ENCODE data around the gene MRPS25.

DNA sequence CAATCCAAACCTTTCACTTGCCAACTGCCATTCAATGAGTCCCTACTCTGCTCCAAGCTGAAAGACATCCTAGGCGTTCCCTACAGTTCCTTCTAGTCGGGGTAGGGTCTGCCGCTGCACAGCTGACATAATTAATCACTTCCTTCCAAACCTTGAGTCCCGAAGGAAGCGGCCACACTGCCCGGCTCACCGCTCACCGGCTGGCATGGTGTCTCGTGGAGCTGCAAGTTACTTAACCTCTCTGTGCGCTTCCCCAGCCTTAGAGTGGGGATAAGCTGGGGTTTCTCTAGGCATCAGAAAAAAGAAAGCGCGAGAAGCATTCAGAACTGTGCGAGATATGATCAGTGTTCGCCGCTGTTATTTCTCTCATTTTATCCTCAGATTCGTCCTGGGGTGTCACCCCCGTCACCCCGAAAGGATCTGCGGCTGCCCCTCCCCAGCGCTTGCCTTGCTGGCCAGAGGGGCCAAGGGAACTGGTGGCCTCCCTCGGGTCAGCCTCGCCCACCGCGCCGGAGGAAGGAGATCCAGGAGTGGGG lies 748 bp downstream of the MRPS25 start:
- TF ChIP-seq, protein P1, sequence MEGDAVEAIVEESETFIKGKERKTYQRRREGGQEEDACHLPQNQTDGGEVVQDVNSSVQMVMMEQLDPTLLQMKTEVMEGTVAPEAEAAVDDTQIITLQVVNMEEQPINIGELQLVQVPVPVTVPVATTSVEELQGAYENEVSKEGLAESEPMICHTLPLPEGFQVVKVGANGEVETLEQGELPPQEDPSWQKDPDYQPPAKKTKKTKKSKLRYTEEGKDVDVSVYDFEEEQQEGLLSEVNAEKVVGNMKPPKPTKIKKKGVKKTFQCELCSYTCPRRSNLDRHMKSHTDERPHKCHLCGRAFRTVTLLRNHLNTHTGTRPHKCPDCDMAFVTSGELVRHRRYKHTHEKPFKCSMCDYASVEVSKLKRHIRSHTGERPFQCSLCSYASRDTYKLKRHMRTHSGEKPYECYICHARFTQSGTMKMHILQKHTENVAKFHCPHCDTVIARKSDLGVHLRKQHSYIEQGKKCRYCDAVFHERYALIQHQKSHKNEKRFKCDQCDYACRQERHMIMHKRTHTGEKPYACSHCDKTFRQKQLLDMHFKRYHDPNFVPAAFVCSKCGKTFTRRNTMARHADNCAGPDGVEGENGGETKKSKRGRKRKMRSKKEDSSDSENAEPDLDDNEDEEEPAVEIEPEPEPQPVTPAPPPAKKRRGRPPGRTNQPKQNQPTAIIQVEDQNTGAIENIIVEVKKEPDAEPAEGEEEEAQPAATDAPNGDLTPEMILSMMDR (IDR thresholded peaks at IDR 0.05), result no peak
- no peak for TF ChIP-seq POLR2AphosphoS5 (IDR thresholded peaks at IDR 0.05)
- TF ChIP-seq POLR2A (IDR thresholded peaks at IDR 0.05), result no peak
- no peak for TF ChIP-seq EP300 (IDR thresholded peaks at IDR 0.05)
